Umbilical cord (tissue), 2 donors: ENCODE measurements around the gene PTPRD. TPM values are rescaled to one million over a fixed set of nuclear protein-coding genes. Genes with fewer than 3 reads are reported as not detected.

Experiments
- DNase-seq: peaks from one replicate; pipeline ENCODE4 v3.0.0-alpha.2; 2015; ENCODE audit warnings: low spot score
- total RNA-seq: library from RNA; depleted of rRNA; stranded (reverse); fragments of >200 nt; gene quantifications from one replicate; pipeline ENCODE4 v1.2.3, GENCODE V29; 2014; ENCODE audit warnings: low replicate concordance; ENCODE audit not compliant: insufficient read depth

PTPRD gene
- total RNA-seq, 1 donor from 2014 or later: 29.1 TPM

- DNase-seq: no peak
These were observed 2161.8 kb downstream of the PTPRD start for GRCh38 chr9:8450810-8451545.

GRCh38 chr9:8448226-8448625 is 2164.6 kb downstream of the PTPRD start:
- no peak for DNase-seq

GRCh38 chr9:8447601-8448000 is 2165.2 kb downstream of the PTPRD start:
- DNase-seq: no peak

GRCh38 chr9:8437876-8438275 is 2174.9 kb downstream of the PTPRD start:
- DNase-seq: no peak

- DNase-seq: no peak
These were observed 2175.5 kb downstream of the PTPRD start for GRCh38 chr9:8437259-8437658.

- DNase-seq: no peak
These were observed 2176.0 kb downstream of the PTPRD start for GRCh38 chr9:8436786-8437185.

- DNase-seq: no peak
These were observed 2178.2 kb downstream of the PTPRD start for GRCh38 chr9:8434621-8435020.

- DNase-seq: no peak
These were observed 2180.6 kb downstream of the PTPRD start for GRCh38 chr9:8432224-8432623.

- no peak for DNase-seq
These were observed 2181.3 kb downstream of the PTPRD start for GRCh38 chr9:8431505-8431904.

- no peak for DNase-seq
These were observed 2181.9 kb downstream of the PTPRD start for GRCh38 chr9:8430945-8431344.

GRCh38 chr9:8429768-8430167 is 2183.0 kb downstream of the PTPRD start:
- DNase-seq: no peak

- DNase-seq: no peak
These were observed 2183.6 kb downstream of the PTPRD start for GRCh38 chr9:8429157-8429556.

GRCh38 chr9:8428389-8428788 is 2184.4 kb downstream of the PTPRD start:
- no peak for DNase-seq

GRCh38 chr9:8424786-8425410 is 2187.9 kb downstream of the PTPRD start:
- peak; percentile 35 for DNase-seq

- DNase-seq: no peak
These were observed 2192.4 kb downstream of the PTPRD start for GRCh38 chr9:8420416-8420815.

- DNase-seq: no peak
These were observed 2193.1 kb downstream of the PTPRD start for GRCh38 chr9:8419596-8420275.

GRCh38 chr9:8417341-8417740 is 2195.5 kb downstream of the PTPRD start:
- DNase-seq: no peak

- DNase-seq: no peak
These were observed 2200.5 kb downstream of the PTPRD start for GRCh38 chr9:8412327-8412726.

- DNase-seq: no peak
These were observed 2204.1 kb downstream of the PTPRD start for GRCh38 chr9:8408575-8409190.

- DNase-seq: no peak
These were observed 2210.7 kb downstream of the PTPRD start for GRCh38 chr9:8401961-8402705.

GRCh38 chr9:8400378-8400777 is 2212.4 kb downstream of the PTPRD start:
- no peak for DNase-seq

GRCh38 chr9:8395022-8395421 is 2217.8 kb downstream of the PTPRD start:
- no peak for DNase-seq
